Ovary (tissue), 9 donors: ENCODE results near the gene ZNF775. TPM values are rescaled to one million over a fixed set of nuclear protein-coding genes. Genes with fewer than 3 reads are reported as not detected.

Experiments used
- DNase-seq, 5 donors: peaks; one replicate each; pipeline ENCODE4 v3.0.0-alpha.2; 2019 to 2020
- H3K27ac ChIP-seq, 2 donors: fragments of 200-600 bp; one replicate each; pipeline versions ENCODE4 v1.5.1 to v1.8.0; 2019 to 2022
- H3K27me3 ChIP-seq: fragments of 200-600 bp; one replicate; pipeline ENCODE4 v1.8.0; 2022
- H3K36me3 ChIP-seq: fragments of 200-600 bp; sonication (generic); one replicate; pipeline ENCODE4 v1.5.1; 2019
- H3K4me1 ChIP-seq: one replicate; pipeline ENCODE4 v1.8.1; 2013; ENCODE audit warnings: mild to moderate bottlenecking, moderate library complexity; ENCODE audit not compliant: insufficient read depth
- H3K4me3 ChIP-seq: fragments of 200-600 bp; sonication (generic); one replicate; pipeline ENCODE4 v1.5.1; 2017
- H3K9me3 ChIP-seq, 2 donors: fragments of 200-600 bp in 1 of 2; sonication (generic) in 1 of 2; one replicate each; pipeline versions ENCODE4 v1.5.1 to v1.8.1; 2013 to 2019; ENCODE audit warnings: mild to moderate bottlenecking in 1 of 2, moderate library complexity in 1 of 2
- EP300 ChIP-seq: sonication (generic); formaldehyde crosslinking; IDR thresholded peaks from one replicate; pipeline ENCODE4 v1.6.1; 2017; ENCODE audit warnings: antibody characterized with exemption
- POLR2A ChIP-seq: fragments of 450-650 bp; IDR thresholded peaks from one replicate; pipeline ENCODE4 v1.6.1; 2017; ENCODE audit warnings: antibody characterized with exemption, mild to moderate bottlenecking, moderate library complexity
- WGBS, 3 donors: extraction: QIAGEN DNeasy Blood & Tissue Kit in 1 of 3; methylation state at CpG; one replicate each; pipeline versions ENCODE4 v1.1.5 to v1.1.7; 2013 to 2017; 5-methylcytosine and 5-hydroxymethylcytosine counted together
- intact Hi-C, 4 donors: fragments of 100-400 bp; cut with DNase I; formaldehyde crosslinking; loops; one replicate each; pipeline versions ENCODE4 v1.11.0 to v1.15.1; 2022 to 2023
- polyA plus RNA-seq, 2 donors: library from polyadenylated mRNA; stranded (reverse); fragments of 200-250 nt in 1 of 2; fragments of 350-450 nt in 1 of 2; fragmentation: Illumina TruSeq in 1 of 2; extraction: RNeasy Lipid Tissue Mini Kit (QIAGEN cat#74804) in 1 of 2; gene quantifications; one replicate each; pipeline ENCODE4 v1.2.3, GENCODE V29; 2013 to 2014
- total RNA-seq, 7 donors: library from RNA; depleted of rRNA in 2 of 7; stranded (reverse); fragments of >200 nt in 2 of 7; fragmentation: NEBNext Ultra II Directional in 3 of 7; extraction: Animal tissue kit (Norgen Biotek cat#: 25700) in 3 of 7; gene quantifications; one replicate each; pipeline versions ENCODE4 v1.1.0 to v1.2.4, GENCODE V29; 2016 to 2023
- TF ChIP-seq, protein P1 (sequence below), 3 donors: fragments of 450-650 bp in 2 of 3; fragments of 200-600 bp in 1 of 3; IDR thresholded peaks; one replicate each; pipeline versions ENCODE4 v1.5.1 to v1.8.0; 2016 to 2022; ENCODE audit warnings: antibody characterized with exemption in 3 of 3, mild to moderate bottlenecking in 1 of 3
- donor health status: DM: no; HTN: no; CAD: no; lungs with moderate emphysema.
- donor health status: DM: no; HTN: no; CAD: no.
- donor health status: Bipolar disorder and iron deficiency.
- donor health status: DM: yes; HTN: yes; CAD: no.
- donor health status: DM: no; HTN: no; CAD: no.
- donor health status: DM: yes; HTN: yes; CAD: no.

ZNF775 gene
- total and polyA plus RNA-seq, 9 donors: 0.28 to 13.9 (median 10.9) TPM

DNA sequence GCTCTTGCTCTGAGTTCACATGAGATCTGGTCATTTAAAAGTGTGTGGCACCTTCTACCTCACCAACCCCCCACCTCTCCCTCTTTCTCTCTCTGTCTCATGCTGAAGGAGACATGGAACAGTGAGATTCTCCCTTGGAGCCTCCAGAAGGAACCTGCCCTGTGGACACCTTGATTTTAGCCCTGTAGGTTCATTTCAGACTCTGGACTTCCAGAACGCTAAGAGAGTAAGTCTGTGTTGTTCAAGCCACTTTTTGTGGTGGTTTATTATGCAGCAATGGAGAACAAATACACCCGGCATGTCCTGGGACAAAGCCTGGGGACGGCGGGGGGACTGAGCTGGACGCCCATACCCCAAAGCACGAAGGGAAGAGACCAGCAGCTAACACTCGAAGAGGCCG, 50.6 kb downstream of the ZNF775 start:
- H3K9me3 ChIP-seq: no peaks in the 10 kb centered on the region
- no peak overlapping the region for H3K27ac ChIP-seq
- TF ChIP-seq EP300: no peak
- TF ChIP-seq, protein P1, sequence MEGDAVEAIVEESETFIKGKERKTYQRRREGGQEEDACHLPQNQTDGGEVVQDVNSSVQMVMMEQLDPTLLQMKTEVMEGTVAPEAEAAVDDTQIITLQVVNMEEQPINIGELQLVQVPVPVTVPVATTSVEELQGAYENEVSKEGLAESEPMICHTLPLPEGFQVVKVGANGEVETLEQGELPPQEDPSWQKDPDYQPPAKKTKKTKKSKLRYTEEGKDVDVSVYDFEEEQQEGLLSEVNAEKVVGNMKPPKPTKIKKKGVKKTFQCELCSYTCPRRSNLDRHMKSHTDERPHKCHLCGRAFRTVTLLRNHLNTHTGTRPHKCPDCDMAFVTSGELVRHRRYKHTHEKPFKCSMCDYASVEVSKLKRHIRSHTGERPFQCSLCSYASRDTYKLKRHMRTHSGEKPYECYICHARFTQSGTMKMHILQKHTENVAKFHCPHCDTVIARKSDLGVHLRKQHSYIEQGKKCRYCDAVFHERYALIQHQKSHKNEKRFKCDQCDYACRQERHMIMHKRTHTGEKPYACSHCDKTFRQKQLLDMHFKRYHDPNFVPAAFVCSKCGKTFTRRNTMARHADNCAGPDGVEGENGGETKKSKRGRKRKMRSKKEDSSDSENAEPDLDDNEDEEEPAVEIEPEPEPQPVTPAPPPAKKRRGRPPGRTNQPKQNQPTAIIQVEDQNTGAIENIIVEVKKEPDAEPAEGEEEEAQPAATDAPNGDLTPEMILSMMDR (IDR thresholded peaks at IDR 0.05): no peak
- TF ChIP-seq POLR2A: no peak
- no peak for DNase-seq
- no peaks in the 10 kb centered on the region for H3K27me3 ChIP-seq
- H3K36me3 ChIP-seq: no peaks in the 10 kb centered on the region
- intact Hi-C loops: no loop called here
- H3K4me1 ChIP-seq: no peaks in the 10 kb centered on the region
- no peak overlapping the region for H3K4me3 ChIP-seq
- WGBS, 3 donors: 81 to 94% (median 82%) methylated on average over 7 to 8 of the region's 8 CpGs

DNA sequence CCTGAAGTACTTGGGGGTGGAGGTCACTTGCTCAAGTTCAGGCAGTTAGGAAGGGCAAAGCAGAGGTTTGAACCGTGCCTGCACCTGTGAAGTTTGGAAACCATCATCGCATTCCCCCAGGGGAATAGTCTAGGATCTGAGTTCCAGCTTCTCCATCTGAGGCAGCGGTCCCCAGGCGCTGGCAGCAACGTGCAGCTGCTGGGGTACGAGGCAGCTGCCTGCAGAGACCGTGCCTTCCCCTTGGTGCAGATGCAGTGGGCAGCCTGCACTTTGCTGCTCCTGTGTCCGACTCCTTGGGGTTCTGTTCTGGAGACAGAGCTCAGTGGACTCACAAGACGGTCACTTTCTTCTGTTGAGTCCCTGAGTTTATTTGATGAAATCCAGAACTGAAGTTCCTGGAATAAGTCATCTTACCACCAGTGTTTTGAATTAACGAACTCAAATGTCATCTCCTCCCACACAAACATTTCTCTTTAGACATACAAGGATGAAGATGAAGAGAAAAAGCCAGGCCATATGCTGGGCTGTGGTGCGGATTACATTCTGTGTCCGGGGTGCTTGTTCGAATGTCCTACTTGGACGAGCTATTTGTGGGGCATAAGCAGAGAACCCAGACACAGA, 51.4 kb downstream of the ZNF775 start:
- Histone ChIP-seq H3K36me3 (no peaks in the 10 kb centered on the region), H3K4me3 (no peak overlapping the region), H3K4me1 (no peaks in the 10 kb centered on the region), H3K9me3 (no peaks in the 10 kb centered on the region), H3K27me3 (no peaks in the 10 kb centered on the region), H3K27ac (no peak overlapping the region)
- TF ChIP-seq EP300 (no peak), POLR2A (no peak)
- TF ChIP-seq, protein P1 (IDR thresholded peaks at IDR 0.05): no peak
- WGBS, 3 donors: 64 to 71% (median 65%) methylated on average over 14 of the region's 14 CpGs
- DNase-seq: no peak
- intact Hi-C loops: no loop called here

DNA sequence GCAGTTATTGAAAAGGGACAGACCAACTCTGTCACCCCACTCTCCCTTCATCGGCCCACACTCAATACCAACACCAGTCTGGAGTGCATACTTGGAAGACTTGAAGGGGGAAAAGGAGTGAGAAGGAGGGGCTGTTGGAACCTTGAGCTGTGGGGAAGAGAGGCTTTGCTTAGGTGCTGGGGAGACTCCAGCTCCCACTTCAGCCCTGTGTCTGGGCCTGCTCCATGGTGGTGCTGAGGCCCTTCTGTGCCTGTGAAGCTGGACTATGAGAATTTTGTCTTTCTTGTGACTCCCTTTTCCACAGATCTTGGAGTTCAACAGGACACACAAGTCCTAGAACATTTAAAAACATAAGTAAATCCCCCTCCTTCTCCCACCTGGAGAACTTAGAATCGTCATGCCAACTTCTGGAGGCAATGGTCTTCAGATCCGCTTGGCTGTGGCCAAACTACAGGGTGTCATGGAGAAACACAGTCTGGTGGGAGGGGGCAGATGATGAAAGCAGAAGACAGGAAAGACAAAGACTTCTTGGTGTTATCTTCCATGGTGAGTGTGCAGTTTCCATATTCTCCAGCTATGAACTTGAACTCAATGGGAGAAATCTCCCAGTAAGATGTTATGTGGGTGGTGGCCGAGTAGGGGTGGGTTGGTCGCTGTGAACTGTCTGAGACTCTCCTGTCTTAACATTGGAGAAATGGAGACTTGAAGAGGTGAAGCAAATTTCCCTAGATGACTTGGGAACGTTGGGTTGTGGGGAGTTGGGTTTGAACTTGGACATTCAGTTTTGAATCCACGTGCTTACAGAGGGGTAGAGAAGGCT, 52.9 kb downstream of the ZNF775 start:
- no peak overlapping the region for H3K27ac ChIP-seq
- no peak overlapping the region for H3K4me3 ChIP-seq
- WGBS, 3 donors: 88 to 93% (median 92%) methylated on average over 7 of the region's 7 CpGs
- DNase-seq: no peak
- no peaks in the 10 kb centered on the region for H3K27me3 ChIP-seq
- no peaks in the 10 kb centered on the region for H3K36me3 ChIP-seq
- TF ChIP-seq POLR2A (no peak), EP300 (no peak)
- TF ChIP-seq, protein P1 (IDR thresholded peaks at IDR 0.05): no peak
- H3K4me1 ChIP-seq: no peaks in the 10 kb centered on the region
- intact Hi-C loops: no loop called here
- no peaks in the 10 kb centered on the region for H3K9me3 ChIP-seq

DNA sequence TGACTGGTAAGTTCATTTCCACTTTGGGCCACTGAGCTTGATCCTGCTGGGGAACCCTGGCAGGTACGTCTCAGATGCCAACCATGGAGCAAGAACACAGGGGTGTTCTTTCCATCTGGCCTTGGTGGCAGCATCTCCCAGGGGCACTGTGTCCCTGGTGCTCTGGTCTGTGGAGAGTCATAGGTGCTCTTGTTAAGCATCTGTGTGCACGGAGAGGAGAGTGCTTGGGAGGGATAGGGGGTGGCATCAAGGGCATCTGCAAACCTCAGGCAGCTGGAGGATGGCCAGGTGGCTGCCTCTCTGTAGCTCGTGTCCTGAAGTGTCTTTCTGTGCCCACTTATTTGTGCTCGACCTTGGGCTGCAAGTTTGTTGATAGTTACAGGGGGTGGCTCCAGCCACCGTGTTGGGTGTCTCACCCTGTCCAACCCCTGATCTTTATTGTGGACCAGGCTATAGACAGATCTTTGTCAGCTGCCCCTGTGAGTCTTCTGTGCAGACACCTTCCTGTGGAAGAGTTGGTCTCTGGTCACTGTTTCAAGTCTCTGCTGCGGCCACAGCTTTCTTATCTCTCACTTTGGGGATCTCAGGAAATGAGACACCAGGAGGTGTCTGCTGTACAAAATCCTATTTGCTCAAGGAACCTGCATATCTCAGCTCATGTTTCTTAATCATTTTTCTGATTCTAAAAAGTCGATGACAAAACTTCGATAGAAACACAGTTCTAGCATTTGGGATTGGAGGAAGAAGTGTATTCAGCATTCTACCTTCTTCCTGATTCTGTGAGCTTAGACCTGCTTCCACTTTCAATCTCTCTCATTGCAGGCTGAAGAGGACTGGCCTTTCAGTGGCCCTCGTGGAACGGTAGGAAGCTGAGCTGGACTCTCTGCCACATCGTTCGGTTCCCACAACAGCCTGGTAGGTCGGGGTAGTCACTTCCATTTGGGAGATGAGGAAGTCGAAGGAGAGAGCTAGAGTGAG, 54.1 kb downstream of the ZNF775 start:
- H3K9me3 ChIP-seq: no peaks in the 10 kb centered on the region
- intact Hi-C loops: no loop called here
- H3K4me1 ChIP-seq: no peaks in the 10 kb centered on the region
- H3K27ac ChIP-seq: no peak overlapping the region
- H3K27me3 ChIP-seq: no peaks in the 10 kb centered on the region
- TF ChIP-seq EP300 (no peak), POLR2A (no peak)
- TF ChIP-seq, protein P1 (IDR thresholded peaks at IDR 0.05): no peak
- H3K36me3 ChIP-seq: no peaks in the 10 kb centered on the region
- H3K4me3 ChIP-seq: no peak overlapping the region
- no peak for DNase-seq
- WGBS, 3 donors: 67 to 79% (median 76%) methylated on average over 14 of the region's 14 CpGs
